Brain microvascular endothelial cell (primary cell): Measurements from ENCODE around the gene NPB.

Experiments
- DNase-seq: peaks from one replicate; pipeline ENCODE4 v3.0.0-alpha.2; 2020
- H3K27ac ChIP-seq: fragments of 250-450 bp; sonication (Bioruptor Pico); 2 replicates; pipeline ENCODE4 v1.5.1; 2020; ENCODE audit warnings: mild to moderate bottlenecking, moderate library complexity
- H3K27me3 ChIP-seq: fragments of 250-450 bp; sonication (Bioruptor Pico); replicated peaks from 2 replicates; pipeline ENCODE4 v1.5.1; 2020; ENCODE audit warnings: mild to moderate bottlenecking
- H3K36me3 ChIP-seq: fragments of 250-450 bp; sonication (Bioruptor Pico); replicated peaks from 2 replicates; pipeline ENCODE4 v1.5.1; 2020; ENCODE audit warnings: mild to moderate bottlenecking
- H3K4me3 ChIP-seq: 2 replicates; pipeline ENCODE4 v1.5.1; 2011; ENCODE audit warnings: low read depth, mild to moderate bottlenecking, control low read depth, low read length, moderate library complexity
- CTCF ChIP-seq: IDR thresholded peaks from 2 replicates; pipeline ENCODE4 v1.5.1; 2011; ENCODE audit warnings: low read depth, mild to moderate bottlenecking, moderate library complexity, low read length, control low read depth, inconsistent platforms; ENCODE audit errors: missing control alignments
- in situ Hi-C: cut with HindIII; loops from 2 replicates; pipeline ENCODE4 v1.10.0; 2017; ENCODE audit warnings: low sequenced_read_pairs, low pct_ligation_motif_present

The NPB gene

GRCh38 chr17:81888105-81888987 lies 13.7 kb upstream of the NPB start:
- Histone ChIP-seq H3K4me3 (no peak overlapping the region), H3K27ac (no peak overlapping the region), H3K27me3 (no peaks in the 10 kb centered on the region), H3K36me3 (peaks cover 60% of the 10 kb centered on the region)
- in situ Hi-C loops: no loop called here
- no peak for TF ChIP-seq CTCF
- DNase-seq: no peak

DNA sequence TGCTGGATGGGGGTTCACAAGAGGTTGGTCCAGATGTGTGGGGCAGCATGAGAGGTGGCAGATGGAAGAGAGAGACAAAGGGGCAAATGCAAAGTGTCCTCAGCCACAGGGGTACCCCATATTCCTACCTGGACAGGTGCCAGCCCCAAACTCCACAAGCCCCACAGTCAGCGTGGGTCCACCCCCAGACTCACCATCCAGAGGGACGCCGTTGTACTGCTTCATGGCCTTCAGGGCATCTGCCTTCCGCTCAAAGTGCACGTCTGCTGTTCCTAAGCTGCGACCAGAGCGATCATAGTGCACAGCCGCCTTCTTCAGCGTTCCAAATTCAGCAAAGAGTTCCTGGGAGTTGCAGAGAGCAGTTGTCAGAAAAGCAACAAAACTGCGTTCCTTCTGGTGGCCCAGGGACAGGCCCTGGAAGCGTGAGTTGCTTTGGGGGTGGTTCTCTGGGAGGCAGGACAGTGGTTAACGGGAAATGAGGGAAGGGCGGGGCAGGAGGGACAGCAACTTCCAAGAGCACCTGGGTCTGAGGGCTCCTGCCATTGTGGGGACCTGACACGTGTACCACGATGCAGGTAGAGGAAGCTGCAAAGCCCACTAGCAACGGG lies 12.9 kb upstream of the NPB start:
- Histone ChIP-seq H3K27ac (no peak overlapping the region), H3K36me3 (peaks cover 54% of the 10 kb centered on the region), H3K4me3 (no peak overlapping the region), H3K27me3 (no peaks in the 10 kb centered on the region)
- in situ Hi-C loops: no loop called here
- no peak for TF ChIP-seq CTCF
- DNase-seq: no peak

- Histone ChIP-seq H3K27me3 (no peaks in the 10 kb centered on the region), H3K27ac (no peak overlapping the region), H3K4me3 (peak overlapping the region; percentile 9), H3K36me3 (peaks cover 49% of the 10 kb centered on the region)
- in situ Hi-C loops: no loop called here
- TF ChIP-seq CTCF: no peak
- DNase-seq: no peak
Measured at GRCh38 chr17:81889602-81890001, 12.4 kb upstream of the NPB start.

DNA sequence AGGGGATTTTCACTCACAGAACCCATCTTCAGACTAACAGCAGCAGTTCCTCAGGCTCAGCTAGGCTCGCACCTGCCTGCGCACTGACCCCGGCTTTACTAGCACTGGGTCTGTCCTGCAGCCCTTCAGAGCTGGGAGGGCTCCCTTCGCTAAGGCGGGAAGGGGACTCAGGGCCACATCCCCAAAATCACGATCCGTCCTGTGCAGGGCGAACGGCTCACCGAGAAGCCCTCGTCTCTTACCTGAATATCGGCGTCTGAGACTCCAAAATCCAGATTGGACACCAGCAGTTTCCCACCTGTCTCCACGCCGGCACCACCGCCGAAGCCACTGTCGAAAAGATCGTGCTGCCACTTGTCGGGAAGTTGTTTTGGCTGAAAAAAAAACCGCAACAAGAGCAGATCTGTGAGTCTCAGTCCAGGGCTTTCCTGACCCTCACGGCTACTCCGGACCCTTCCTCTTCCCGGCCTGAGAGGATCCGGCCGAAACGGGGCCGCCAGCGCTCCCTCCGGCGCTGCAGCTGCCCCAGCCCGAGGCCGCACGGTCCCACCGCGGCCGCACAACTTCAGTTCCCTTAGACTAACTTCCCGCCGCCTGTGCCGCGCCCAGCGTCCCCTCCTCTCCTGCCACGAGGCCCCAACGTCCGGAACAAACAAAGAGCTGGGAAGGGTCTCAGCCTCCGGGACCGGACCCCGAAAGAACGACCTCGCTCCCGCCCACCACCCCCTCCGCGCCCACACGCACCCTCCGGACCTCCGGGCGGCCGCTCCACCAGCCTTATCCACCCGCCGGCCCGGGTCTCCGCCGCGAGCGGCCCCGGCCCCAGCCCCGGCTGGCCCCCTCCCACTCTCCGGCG lies 11.4 kb upstream of the NPB start:
- H3K27me3 ChIP-seq: no peaks in the 10 kb centered on the region
- no peak for DNase-seq
- no peak for TF ChIP-seq CTCF

GRCh38 chr17:81891303-81891552 lies 10.8 kb upstream of the NPB start:
- no peak for DNase-seq
- Histone ChIP-seq H3K4me3 (peak overlapping the region; percentile 79), H3K36me3 (peaks cover 40% of the 10 kb centered on the region), H3K27me3 (no peaks in the 10 kb centered on the region), H3K27ac (peak overlapping the region; percentile 82)
- no peak for TF ChIP-seq CTCF
- in situ Hi-C loops: no loop called here

More for the DNA sequence above, 11.4 kb upstream of the NPB start:
- in situ Hi-C loops: no loop called here
- Histone ChIP-seq H3K36me3 (peaks cover 43% of the 10 kb centered on the region), H3K4me3 (peak overlapping the region; percentile 79), H3K27ac (peak overlapping the region; percentile 82)
